Mesenchymal stem cell (in vitro differentiated cells and primary cell): ENCODE data around the gene SLC49A3.
A peak's percentile ranks its signal among the peaks of the same experiment; 100 is the strongest.

ENCODE experiments used
- DNase-seq: peaks from one replicate; pipeline ENCODE4 v3.0.0-alpha.2; 2013
- H2AFZ ChIP-seq: one replicate; pipeline ENCODE4 v1.6.1; 2013; ENCODE audit warnings: low read depth, mild to moderate bottlenecking, control low read depth, inconsistent platforms, low read length, moderate library complexity
- H2AK5ac ChIP-seq: 2 replicates; pipeline ENCODE4 v1.6.1; 2013; ENCODE audit warnings: low read length, moderate library complexity, mild to moderate bottlenecking, inconsistent platforms; ENCODE audit not compliant: severe bottlenecking
- H2BK120ac ChIP-seq: one replicate; pipeline ENCODE4 v1.6.1; 2013; ENCODE audit warnings: low read depth, mild to moderate bottlenecking, inconsistent platforms, low read length, moderate library complexity
- H2BK12ac ChIP-seq, 2 experiments: one replicate each; pipeline ENCODE4 v1.6.1; 2013; ENCODE audit warnings: inconsistent platforms in 2 of 2, low read length in 2 of 2, mild to moderate bottlenecking in 2 of 2, moderate library complexity in 2 of 2, control low read depth in 1 of 2
- H2BK15ac ChIP-seq: one replicate; pipeline ENCODE4 v1.6.1; 2013; ENCODE audit warnings: mild to moderate bottlenecking, low read depth, inconsistent platforms; ENCODE audit not compliant: poor library complexity, severe bottlenecking
- H2BK5ac ChIP-seq: 2 replicates; pipeline ENCODE4 v1.6.1; 2013; ENCODE audit warnings: low read depth, mild to moderate bottlenecking, low read length, control low read depth, inconsistent platforms; ENCODE audit not compliant: poor library complexity, severe bottlenecking
- H3K14ac ChIP-seq, 2 experiments: one replicate each; pipeline ENCODE4 v1.6.1; 2013; ENCODE audit warnings: inconsistent platforms in 2 of 2, low read length in 2 of 2, control low read depth in 1 of 2, mild to moderate bottlenecking in 1 of 2, moderate library complexity in 1 of 2
- H3K18ac ChIP-seq, 2 experiments: one replicate each; pipeline ENCODE4 v1.6.1; 2013; ENCODE audit warnings: inconsistent platforms in 2 of 2, low read length in 2 of 2, control low read depth in 1 of 2, low read depth in 1 of 2, mild to moderate bottlenecking in 1 of 2
- H3K23ac ChIP-seq, 2 experiments: one replicate each; pipeline ENCODE4 v1.6.1; 2013; ENCODE audit warnings: inconsistent platforms in 2 of 2, low read length in 2 of 2, mild to moderate bottlenecking in 2 of 2, moderate library complexity in 2 of 2, control low read depth in 1 of 2
- H3K27ac ChIP-seq: 2 replicates; pipeline ENCODE4 v1.5.1; 2013; ENCODE audit warnings: mild to moderate bottlenecking, moderate library complexity, low read length, control low read depth, inconsistent platforms; ENCODE audit not compliant: poor library complexity, severe bottlenecking
- H3K27me3 ChIP-seq, 2 experiments: 2 replicates each; pipeline versions ENCODE4 v1.6.1 to v1.7.0; 2013; ENCODE audit warnings: low read length in 2 of 2, mild to moderate bottlenecking in 2 of 2, moderate library complexity in 2 of 2, control low read depth in 1 of 2, inconsistent platforms in 1 of 2; ENCODE audit not compliant: control insufficient read depth in 1 of 2, insufficient read depth in 1 of 2
- H3K36me3 ChIP-seq, 2 experiments: 2 replicates each; pipeline versions ENCODE4 v1.6.1 to v1.7.0; 2013; ENCODE audit warnings: low read length in 2 of 2, control low read depth in 1 of 2, inconsistent platforms in 1 of 2, low read depth in 1 of 2, mild to moderate bottlenecking in 1 of 2; ENCODE audit not compliant: insufficient read depth in 2 of 2, control insufficient read depth in 1 of 2
- H3K4ac ChIP-seq, 2 experiments: one replicate each; pipeline ENCODE4 v1.6.1; 2013; ENCODE audit warnings: inconsistent platforms in 2 of 2, low read length in 2 of 2, mild to moderate bottlenecking in 2 of 2, moderate library complexity in 2 of 2, control low read depth in 1 of 2, low read depth in 1 of 2
- H3K4me1 ChIP-seq: 2 replicates; pipeline ENCODE4 v1.6.1; 2013; ENCODE audit warnings: low read depth, low read length, control low read depth; ENCODE audit not compliant: control insufficient read depth, insufficient read depth
- H3K4me2 ChIP-seq: 2 replicates; pipeline ENCODE4 v1.6.1; 2013; ENCODE audit warnings: low read length, mild to moderate bottlenecking, inconsistent platforms; ENCODE audit not compliant: poor library complexity, severe bottlenecking
- H3K4me3 ChIP-seq, 2 experiments: 2 replicates each; pipeline versions ENCODE4 v1.5.1 to v1.7.0; 2013; ENCODE audit warnings: low read length in 2 of 2, mild to moderate bottlenecking in 2 of 2, control low read depth in 1 of 2, low read depth in 1 of 2; ENCODE audit not compliant: insufficient read depth in 1 of 2
- H3K79me1 ChIP-seq: replicated peaks from 2 replicates; pipeline ENCODE4 v1.6.1; 2013; ENCODE audit warnings: mild to moderate bottlenecking, control low read depth, low read length, inconsistent platforms; ENCODE audit not compliant: poor library complexity, severe bottlenecking
- H3K9ac ChIP-seq: 2 replicates; pipeline ENCODE4 v1.7.0; 2013; ENCODE audit warnings: mild to moderate bottlenecking, low read length, moderate library complexity
- H3K9me3 ChIP-seq: 2 replicates; pipeline ENCODE4 v1.7.0; 2013; ENCODE audit warnings: mild to moderate bottlenecking, low read length; ENCODE audit not compliant: control insufficient read depth
- H4K8ac ChIP-seq: one replicate; pipeline ENCODE4 v1.6.1; 2013; ENCODE audit warnings: inconsistent platforms, mild to moderate bottlenecking, low read length, moderate library complexity
- H4K91ac ChIP-seq: one replicate; pipeline ENCODE4 v1.6.1; 2013; ENCODE audit warnings: mild to moderate bottlenecking, low read length, inconsistent platforms
- WGBS: methylation state at CpG from one replicate; pipeline ENCODE4 v1.1.7; 2013; ENCODE audit warnings: mixed read lengths; 5-methylcytosine and 5-hydroxymethylcytosine counted together

Gene SLC49A3

GRCh38 chr4:725391-726234 lies 36.7 kb upstream of the SLC49A3 start:
- no peak overlapping the region for H2BK120ac ChIP-seq
- H3K9ac ChIP-seq, result peak overlapping the region; percentile 64
- H3K27ac ChIP-seq, result no peak overlapping the region
- WGBS, result 98% methylated on average over 32 of the region's 41 CpGs
- no peak for DNase-seq
- H2AFZ ChIP-seq, result no peak overlapping the region
- H2BK12ac ChIP-seq, result no peak overlapping the region
- peaks cover 14% of the 10 kb centered on the region for H3K79me1 ChIP-seq
- H4K8ac ChIP-seq, result peak overlapping the region; percentile 28
- H3K36me3 ChIP-seq, result peaks cover 10 to 66% of the 10 kb centered on the region in 2 experiments
- no peak overlapping the region for H2AK5ac ChIP-seq
- H3K14ac ChIP-seq, result no peak overlapping the region
- H3K4ac ChIP-seq, result no peak overlapping the region
- no peak overlapping the region for H3K4me2 ChIP-seq
- H2BK5ac ChIP-seq, result no peak overlapping the region
- no peaks in the 10 kb centered on the region for H3K27me3 ChIP-seq
- no peaks in the 10 kb centered on the region for H3K9me3 ChIP-seq
- H3K4me1 ChIP-seq, result peaks cover 24% of the 10 kb centered on the region
- H4K91ac ChIP-seq, result no peak overlapping the region
- no peak overlapping the region for H2BK15ac ChIP-seq
- no peak overlapping the region for H3K23ac ChIP-seq
- no peak overlapping the region for H3K4me3 ChIP-seq
- H3K18ac ChIP-seq, result no peak overlapping the region

GRCh38 chr4:723751-724530 lies 35.0 kb upstream of the SLC49A3 start:
- Histone ChIP-seq H2BK120ac (no peak overlapping the region), H3K4me2 (no peak overlapping the region), H3K79me1 (peaks cover 12% of the 10 kb centered on the region), H2AK5ac (no peak overlapping the region), H3K4me3 (no peak overlapping the region), H3K14ac (no peak overlapping the region), H2BK15ac (no peak overlapping the region), H4K91ac (no peak overlapping the region), H2AFZ (no peak overlapping the region), H3K27me3 (no peaks in the 10 kb centered on the region), H3K4ac (no peak overlapping the region), H3K4me1 (peaks cover 34% of the 10 kb centered on the region), H3K36me3 (peaks cover 8 to 72% of the 10 kb centered on the region in 2 experiments), H2BK12ac (no peak overlapping the region), H2BK5ac (no peak overlapping the region), H3K9me3 (no peaks in the 10 kb centered on the region), H3K9ac (no peak overlapping the region), H4K8ac (no peak overlapping the region), H3K18ac (no peak overlapping the region), H3K27ac (no peak overlapping the region), H3K23ac (no peak overlapping the region)
- no peak for DNase-seq
- WGBS, result 97% methylated on average over 26 of the region's 28 CpGs

GRCh38 chr4:722851-723360 lies 34.0 kb upstream of the SLC49A3 start:
- H3K36me3 ChIP-seq, result peaks cover 5 to 72% of the 10 kb centered on the region in 2 experiments
- no peak overlapping the region for H3K9ac ChIP-seq
- H2AK5ac ChIP-seq, result no peak overlapping the region
- H3K79me1 ChIP-seq, result peaks cover 12% of the 10 kb centered on the region
- no peak overlapping the region for H4K8ac ChIP-seq
- H3K27ac ChIP-seq, result no peak overlapping the region
- H3K4me2 ChIP-seq, result no peak overlapping the region
- no peaks in the 10 kb centered on the region for H3K9me3 ChIP-seq
- peak overlapping the region in 1 of 2 experiments; percentile 11 for H2BK12ac ChIP-seq
- H2BK15ac ChIP-seq, result no peak overlapping the region
- peaks cover 39% of the 10 kb centered on the region for H3K4me1 ChIP-seq
- H3K23ac ChIP-seq, result no peak overlapping the region
- no peak overlapping the region for H3K18ac ChIP-seq
- H3K27me3 ChIP-seq, result no peaks in the 10 kb centered on the region
- H3K14ac ChIP-seq, result no peak overlapping the region
- no peak overlapping the region for H3K4ac ChIP-seq
- DNase-seq, result no peak
- no peak overlapping the region for H2AFZ ChIP-seq
- H2BK5ac ChIP-seq, result no peak overlapping the region
- peak overlapping the region; percentile 44 for H4K91ac ChIP-seq
- no peak overlapping the region for H2BK120ac ChIP-seq
- 98% methylated on average over 61 of the region's 61 CpGs for WGBS
- peak overlapping the region in 1 of 2 experiments; percentile 12 for H3K4me3 ChIP-seq

- no peak overlapping the region for H2BK12ac ChIP-seq
- no peaks in the 10 kb centered on the region for H3K9me3 ChIP-seq
- peaks cover 12% of the 10 kb centered on the region for H3K79me1 ChIP-seq
- 98% methylated on average over 42 of the region's 47 CpGs for WGBS
- no peak overlapping the region for H2AFZ ChIP-seq
- no peak overlapping the region for H3K4ac ChIP-seq
- H4K8ac ChIP-seq, result no peak overlapping the region
- no peak overlapping the region for H3K18ac ChIP-seq
- H3K27me3 ChIP-seq, result no peaks in the 10 kb centered on the region
- no peak overlapping the region for H2BK5ac ChIP-seq
- no peak overlapping the region for H3K4me3 ChIP-seq
- H2BK120ac ChIP-seq, result no peak overlapping the region
- no peak overlapping the region for H4K91ac ChIP-seq
- no peak overlapping the region for H3K9ac ChIP-seq
- H3K23ac ChIP-seq, result no peak overlapping the region
- no peak overlapping the region for H3K4me2 ChIP-seq
- H3K27ac ChIP-seq, result no peak overlapping the region
- no peak overlapping the region for H2BK15ac ChIP-seq
- no peak overlapping the region for H3K14ac ChIP-seq
- no peak overlapping the region for H2AK5ac ChIP-seq
- peaks cover 5 to 78% of the 10 kb centered on the region in 2 experiments for H3K36me3 ChIP-seq
- no peak for DNase-seq
- peaks cover 42% of the 10 kb centered on the region for H3K4me1 ChIP-seq
Observed at GRCh38 chr4:722169-722725, 33.3 kb upstream of the SLC49A3 start.
